Effector memory CD4-positive, alpha-beta T cell (primary cell): ENCODE results near the gene GTF3C5.
"Not testable (repeated sequence)": the region's sequence is repeated elsewhere in the genome, so short reads cannot be mapped to it uniquely, and the experiment has no call there.

Experiments
- DNase-seq, 3 donors: peaks; one replicate each; pipeline ENCODE4 v3.0.0-alpha.2; 2020
- H3K27ac ChIP-seq: 2 replicates; pipeline ENCODE4 v1.7.0; 2013; ENCODE audit warnings: mild to moderate bottlenecking, low read length, moderate library complexity; ENCODE audit not compliant: insufficient read depth, poor library complexity, severe bottlenecking
- H3K27me3 ChIP-seq: replicated peaks from 2 replicates; pipeline ENCODE4 v1.7.0; 2013; ENCODE audit warnings: mild to moderate bottlenecking, low read length; ENCODE audit not compliant: insufficient read depth, control insufficient read depth, poor library complexity, severe bottlenecking
- H3K36me3 ChIP-seq: 2 replicates; pipeline ENCODE4 v1.7.0; 2013; ENCODE audit warnings: mild to moderate bottlenecking, low read length, moderate library complexity; ENCODE audit not compliant: control insufficient read depth, insufficient read depth
- H3K4me1 ChIP-seq: 2 replicates; pipeline ENCODE4 v1.7.0; 2013; ENCODE audit warnings: low read length, mild to moderate bottlenecking; ENCODE audit not compliant: control insufficient read depth, insufficient read depth, poor library complexity, severe bottlenecking
- H3K4me3 ChIP-seq: 2 replicates; pipeline ENCODE4 v1.7.0; 2013; ENCODE audit warnings: low read length, low read depth, mild to moderate bottlenecking; ENCODE audit not compliant: insufficient read depth, poor library complexity, severe bottlenecking
- H3K9me3 ChIP-seq: 2 replicates; pipeline ENCODE4 v1.7.0; 2013; ENCODE audit warnings: mild to moderate bottlenecking, low read length, moderate library complexity; ENCODE audit not compliant: control insufficient read depth

The GTF3C5 gene

DNA sequence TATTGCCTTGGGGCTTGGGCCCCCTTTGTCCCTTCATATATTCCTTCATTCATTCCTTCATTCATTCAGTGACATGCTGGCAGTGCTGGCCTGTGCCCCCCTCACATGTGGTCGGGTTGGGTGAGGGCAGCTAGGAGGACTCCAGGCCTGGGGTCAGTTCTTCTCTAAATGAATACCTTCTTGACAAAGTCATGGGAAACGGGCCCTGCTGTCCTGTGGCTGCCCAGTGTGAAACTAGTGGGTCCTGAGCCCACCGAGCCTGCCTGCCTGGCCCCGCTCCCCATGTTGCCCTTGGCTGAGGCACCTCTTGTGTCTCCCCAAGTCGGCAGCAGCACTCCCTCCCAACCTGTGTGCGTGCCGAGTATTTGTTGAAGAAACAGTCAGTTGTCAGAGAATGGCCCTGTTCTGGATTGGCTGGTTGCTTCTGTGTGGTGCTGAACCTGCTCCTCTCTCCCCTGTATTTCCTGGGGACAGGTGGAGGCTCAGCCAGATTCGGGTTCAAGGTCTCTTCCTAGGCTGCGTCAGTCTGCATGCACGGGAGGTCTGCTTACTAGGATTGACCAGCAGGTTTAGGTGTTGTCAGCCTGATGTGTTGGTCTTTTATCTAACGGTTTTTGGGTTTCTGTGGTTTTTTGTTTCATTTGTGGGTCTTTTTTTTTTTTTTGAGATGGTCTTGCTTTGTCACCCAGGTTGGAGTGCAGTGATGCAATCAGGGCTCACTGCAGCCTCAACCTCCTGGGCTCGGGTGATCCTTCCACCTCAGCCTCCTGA is 27.9 kb downstream of the GTF3C5 start:
- Histone ChIP-seq H3K4me1 (peaks cover 14% of the 10 kb centered on the region), H3K27ac (no peak overlapping the region), H3K27me3 (no peaks in the 10 kb centered on the region), H3K36me3 (peaks cover 21% of the 10 kb centered on the region), H3K9me3 (no peaks in the 10 kb centered on the region), H3K4me3 (no peak overlapping the region)
- DNase-seq, result no peak

DNA sequence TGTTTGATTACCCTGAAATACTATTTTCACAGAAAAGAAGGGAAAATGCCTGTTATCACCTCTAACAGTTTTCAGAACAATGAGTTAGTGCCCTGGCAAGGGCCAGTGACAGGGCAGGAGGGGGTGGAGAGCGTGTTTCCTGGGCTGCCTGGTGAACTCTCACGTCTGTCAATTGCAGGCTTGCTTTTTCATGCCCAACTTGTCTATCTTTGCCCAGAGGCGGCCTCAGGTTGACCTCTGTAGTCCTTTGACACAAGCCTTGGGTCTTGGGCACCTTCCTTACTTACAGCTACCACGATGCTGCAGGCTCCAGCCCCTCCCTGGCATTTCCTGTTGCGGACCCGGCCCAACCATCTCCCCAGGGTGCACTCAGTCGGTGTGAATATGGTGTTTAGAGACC is 28.8 kb downstream of the GTF3C5 start:
- peaks cover 12% of the 10 kb centered on the region for H3K36me3 ChIP-seq
- H3K4me3 ChIP-seq, result no peak overlapping the region
- no peak overlapping the region for H3K27ac ChIP-seq
- H3K9me3 ChIP-seq, result no peaks in the 10 kb centered on the region
- DNase-seq, result no peak
- no peaks in the 10 kb centered on the region for H3K27me3 ChIP-seq
- peaks cover 14% of the 10 kb centered on the region for H3K4me1 ChIP-seq

DNA sequence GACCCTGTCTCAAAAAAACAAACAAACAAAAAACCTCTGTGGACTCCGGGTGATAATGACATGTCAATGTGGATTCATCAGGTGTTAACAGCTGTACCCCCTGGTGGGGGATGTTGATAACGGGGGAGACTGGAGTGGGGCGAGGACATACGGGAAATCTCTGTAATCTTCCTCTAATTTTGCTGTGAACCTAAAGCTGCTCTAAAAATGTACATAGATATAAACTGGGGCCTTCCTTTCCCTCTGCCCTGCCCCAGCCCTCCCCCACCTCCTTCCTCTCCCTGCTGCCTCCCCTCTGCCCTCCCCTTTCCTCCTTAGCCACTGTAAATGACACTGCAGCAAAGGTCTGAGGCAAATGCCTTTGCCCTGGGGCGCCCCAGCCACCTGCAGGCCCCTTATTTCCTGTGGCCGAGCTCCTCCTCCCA is 29.6 kb downstream of the GTF3C5 start:
- Histone ChIP-seq H3K27ac (no peak overlapping the region), H3K36me3 (peaks cover 4% of the 10 kb centered on the region), H3K4me1 (peaks cover 14% of the 10 kb centered on the region), H3K4me3 (no peak overlapping the region), H3K27me3 (no peaks in the 10 kb centered on the region), H3K9me3 (no peaks in the 10 kb centered on the region)
- DNase-seq, result no peak

DNA sequence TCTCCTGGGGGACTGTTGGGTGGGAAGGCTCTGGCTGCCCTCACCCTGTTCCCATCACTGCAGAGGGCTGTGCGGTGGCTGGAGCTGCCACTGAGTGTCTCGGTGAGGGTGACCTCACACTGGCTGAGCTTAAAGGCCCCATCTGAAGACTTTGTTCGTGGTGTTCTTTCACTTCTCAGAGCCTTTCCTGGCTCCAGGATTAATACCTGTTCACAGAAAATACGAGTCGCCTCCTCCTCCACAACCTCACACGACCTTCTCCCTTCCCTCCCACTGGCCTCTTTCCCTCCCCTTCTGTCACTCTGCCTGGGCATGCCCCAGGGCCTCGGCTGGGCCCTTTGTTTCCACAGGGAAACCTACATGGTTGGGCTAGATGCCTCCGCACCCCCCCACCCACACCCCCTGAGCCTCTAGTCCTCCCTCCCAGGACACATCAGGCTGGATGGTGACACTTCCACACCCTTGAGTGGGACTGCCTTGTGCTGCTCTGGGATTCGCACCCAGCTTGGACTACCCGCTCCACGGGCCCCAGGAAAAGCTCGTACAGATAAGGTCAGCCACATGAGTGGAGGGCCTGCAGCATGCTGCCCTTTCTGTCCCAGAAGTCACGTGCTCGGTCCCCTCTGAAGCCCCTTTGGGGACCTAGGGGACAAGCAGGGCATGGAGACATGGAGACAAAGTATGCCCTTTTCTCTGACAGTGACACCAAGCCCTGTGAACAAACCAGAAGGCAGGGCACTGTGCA is 30.4 kb downstream of the GTF3C5 start:
- not testable (repeated sequence) for H3K9me3 ChIP-seq, H3K4me3 ChIP-seq, H3K27ac ChIP-seq, H3K27me3 ChIP-seq, H3K36me3 ChIP-seq, DNase-seq
- H3K4me1 ChIP-seq, result peaks cover 14% of the 10 kb centered on the region

DNA sequence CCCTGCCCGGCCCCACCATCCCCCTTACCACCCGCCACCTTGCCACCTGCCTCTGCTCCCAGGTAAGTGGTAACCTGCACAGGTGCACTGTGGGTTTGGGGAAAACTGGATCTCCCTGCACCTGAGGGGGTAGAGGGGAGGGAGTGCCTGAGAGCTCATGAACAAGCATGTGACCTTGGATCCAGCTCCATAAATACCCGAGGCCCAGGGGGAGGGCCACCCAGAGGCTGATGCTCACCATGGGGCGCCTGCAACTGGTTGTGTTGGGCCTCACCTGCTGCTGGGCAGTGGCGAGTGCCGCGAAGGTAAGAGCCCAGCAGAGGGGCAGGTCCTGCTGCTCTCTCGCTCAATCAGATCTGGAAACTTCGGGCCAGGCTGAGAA is 31.0 kb downstream of the GTF3C5 start, which contains the start of gene CEL:
TSS of gene CEL (plus strand) at position 218 of the 382 bp plus-strand sequence. CDS start at position 240, 22 bp downstream.
- not testable (repeated sequence) for H3K36me3 ChIP-seq, DNase-seq, H3K9me3 ChIP-seq, H3K4me3 ChIP-seq, H3K27ac ChIP-seq, H3K27me3 ChIP-seq
- peaks cover 14% of the 10 kb centered on the region for H3K4me1 ChIP-seq

DNA sequence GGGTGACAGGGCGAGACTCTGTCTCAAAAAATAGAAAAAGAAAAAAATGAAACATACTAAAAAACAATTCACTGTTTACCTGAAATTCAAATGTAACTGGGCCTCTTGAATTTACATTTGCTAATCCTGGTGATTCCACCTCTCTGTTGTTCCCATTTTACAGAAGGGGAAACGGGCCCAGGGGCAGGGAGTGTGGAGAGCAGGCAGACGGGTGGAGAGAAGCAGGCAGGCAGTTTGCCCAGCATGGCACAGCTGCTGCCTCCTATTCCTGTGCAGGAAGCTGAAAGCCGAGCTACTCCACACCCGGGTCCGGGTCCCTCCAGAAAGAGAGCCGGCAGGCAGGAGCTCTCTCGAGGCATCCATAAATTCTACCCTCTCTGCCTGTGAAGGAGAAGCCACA is 31.8 kb downstream of the GTF3C5 start:
- not testable (repeated sequence) for H3K4me3 ChIP-seq, H3K9me3 ChIP-seq, DNase-seq, H3K36me3 ChIP-seq, H3K27me3 ChIP-seq, H3K27ac ChIP-seq
- peaks cover 14% of the 10 kb centered on the region for H3K4me1 ChIP-seq

DNA sequence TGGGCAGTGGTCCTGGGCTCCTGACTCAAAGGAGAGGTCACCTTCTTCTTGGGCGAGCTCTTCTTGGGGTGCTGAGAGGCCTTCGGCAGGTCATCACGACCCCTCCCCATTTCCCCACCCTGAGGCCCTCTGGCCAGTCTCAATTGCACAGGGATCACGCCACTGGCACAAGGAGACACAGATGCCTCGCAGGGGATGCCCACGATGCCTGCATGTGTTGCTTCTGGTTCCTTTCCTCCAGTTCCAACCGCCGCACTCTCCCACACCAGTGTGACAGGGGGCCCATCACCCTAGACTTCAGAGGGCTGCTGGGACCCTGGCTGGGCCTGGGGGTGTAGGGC is 32.3 kb downstream of the GTF3C5 start:
- no peak for DNase-seq
- Histone ChIP-seq H3K27ac (no peak overlapping the region), H3K36me3 (no peaks in the 10 kb centered on the region), H3K4me3 (no peak overlapping the region), H3K9me3 (no peaks in the 10 kb centered on the region), H3K27me3 (no peaks in the 10 kb centered on the region), H3K4me1 (peaks cover 14% of the 10 kb centered on the region)

DNA sequence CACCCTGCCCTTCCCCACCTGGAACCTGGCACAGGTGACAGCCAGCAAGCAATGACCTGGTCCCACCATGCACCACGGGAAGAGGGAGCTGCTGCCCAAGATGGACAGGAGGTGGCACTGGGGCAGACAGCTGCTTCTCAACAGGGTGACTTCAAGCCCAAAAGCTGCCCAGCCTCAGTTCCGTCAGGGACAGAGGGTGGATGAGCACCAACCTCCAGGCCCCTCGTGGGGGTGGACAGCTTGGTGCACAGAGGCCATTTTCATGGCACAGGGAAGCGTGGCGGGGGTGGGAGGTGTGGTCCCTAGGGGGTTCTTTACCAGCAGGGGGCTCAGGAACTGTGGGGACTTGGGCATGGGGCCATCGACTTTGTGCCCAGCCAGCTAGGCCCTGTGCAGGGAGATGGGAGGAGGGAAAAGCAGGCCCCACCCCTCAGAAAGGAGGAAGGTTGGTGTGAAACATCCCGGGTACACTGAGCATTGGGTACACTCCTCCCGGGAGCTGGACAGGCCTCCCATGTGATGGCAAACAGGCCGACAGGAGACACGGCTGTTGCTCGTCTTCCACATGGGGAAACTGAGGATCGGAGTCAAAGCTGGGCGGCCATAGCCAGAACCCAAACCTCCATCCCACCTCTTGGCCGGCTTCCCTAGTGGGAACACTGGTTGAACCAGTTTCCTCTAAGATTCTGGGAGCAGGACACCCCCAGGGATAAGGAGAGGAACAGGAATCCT is 32.9 kb downstream of the GTF3C5 start:
- DNase-seq, result no peak
- no peaks in the 10 kb centered on the region for H3K9me3 ChIP-seq
- H3K27me3 ChIP-seq, result no peaks in the 10 kb centered on the region
- H3K4me3 ChIP-seq, result no peak overlapping the region
- H3K27ac ChIP-seq, result no peak overlapping the region
- H3K36me3 ChIP-seq, result no peaks in the 10 kb centered on the region
- H3K4me1 ChIP-seq, result peaks cover 13% of the 10 kb centered on the region

DNA sequence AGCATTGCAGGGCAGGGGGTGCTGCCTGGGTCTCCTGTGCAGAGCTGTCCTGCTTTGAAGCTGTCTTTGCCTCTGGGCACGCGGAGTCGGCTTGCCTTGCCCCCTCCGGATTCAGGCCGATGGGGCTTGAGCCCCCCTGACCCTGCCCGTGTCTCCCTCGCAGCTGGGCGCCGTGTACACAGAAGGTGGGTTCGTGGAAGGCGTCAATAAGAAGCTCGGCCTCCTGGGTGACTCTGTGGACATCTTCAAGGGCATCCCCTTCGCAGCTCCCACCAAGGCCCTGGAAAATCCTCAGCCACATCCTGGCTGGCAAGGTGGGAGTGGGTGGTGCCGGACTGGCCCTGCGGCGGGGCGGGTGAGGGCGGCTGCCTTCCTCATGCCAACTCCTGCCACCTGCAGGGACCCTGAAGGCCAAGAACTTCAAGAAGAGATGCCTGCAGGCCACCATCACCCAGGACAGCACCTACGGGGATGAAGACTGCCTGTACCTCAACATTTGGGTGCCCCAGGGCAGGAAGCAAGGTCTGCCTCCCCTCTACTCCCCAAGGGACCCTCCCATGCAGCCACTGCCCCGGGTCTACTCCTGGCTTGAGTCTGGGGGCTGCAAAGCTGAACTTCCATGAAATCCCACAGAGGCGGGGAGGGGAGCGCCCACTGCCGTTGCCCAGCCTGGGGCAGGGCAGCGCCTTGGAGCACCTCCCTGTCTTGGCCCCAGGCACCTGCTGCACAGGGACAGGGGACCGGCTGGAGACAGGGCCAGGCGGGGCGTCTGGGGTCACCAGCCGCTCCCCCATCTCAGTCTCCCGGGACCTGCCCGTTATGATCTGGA is 33.7 kb downstream of the GTF3C5 start:
- no peak overlapping the region for H3K27ac ChIP-seq
- H3K27me3 ChIP-seq, result no peaks in the 10 kb centered on the region
- no peak for DNase-seq
- peaks cover 11% of the 10 kb centered on the region for H3K4me1 ChIP-seq
- no peaks in the 10 kb centered on the region for H3K36me3 ChIP-seq
- H3K4me3 ChIP-seq, result no peak overlapping the region
- no peaks in the 10 kb centered on the region for H3K9me3 ChIP-seq
